ENCODE measurements around the gene NOS3. TPM values are rescaled to one million over a fixed set of nuclear protein-coding genes. Genes with fewer than 3 reads are reported as not detected.
A peak's percentile ranks its signal among the peaks of the same experiment; 100 is the strongest.
"Not testable (repeated sequence)": the region's sequence is repeated elsewhere in the genome, so short reads cannot be mapped to it uniquely, and the experiment has no call there.

NOS3 gene
- total RNA-seq, 1 donor from 2014 or later: 12.6 TPM

GRCh38 chr7:151009327-151010036 lies 18.7 kb downstream of the NOS3 start:
- Histone ChIP-seq H3K36me3 (peaks cover 4% of the 10 kb centered on the region), H3K27ac (replicated peaks) (no peak overlapping the region), H3K27me3 (ENCODE audit: low read depth) (peaks cover 18% of the 10 kb centered on the region), H3K4me1 (peaks cover 80% of the 10 kb centered on the region), H3K9me3 (replicated peaks) (no peaks in the 10 kb centered on the region), H3K4me3 (no peak overlapping the region)
- intact Hi-C loops (cut with micrococcal nuclease): no loop called here
- DNase-seq: no peak
- no peak for TF ChIP-seq CTCF (IDR thresholded peaks at IDR 0.05; ENCODE audit: borderline replicate concordance)

- Histone ChIP-seq H3K4me1 (peaks cover 85% of the 10 kb centered on the region), H3K27ac (replicated peaks) (no peak overlapping the region), H3K9me3 (replicated peaks) (no peaks in the 10 kb centered on the region), H3K36me3 (peaks cover 4% of the 10 kb centered on the region), H3K4me3 (no peak overlapping the region), H3K27me3 (ENCODE audit: low read depth) (peaks cover 18% of the 10 kb centered on the region)
- TF ChIP-seq CTCF (IDR thresholded peaks at IDR 0.05; ENCODE audit: borderline replicate concordance): no peak
- intact Hi-C loops (cut with micrococcal nuclease): no loop called here
- DNase-seq: no peak
Measured at GRCh38 chr7:151010037-151010306, 19.2 kb downstream of the NOS3 start.

- Histone ChIP-seq H3K9me3 (replicated peaks) (no peaks in the 10 kb centered on the region), H3K36me3 (no peaks in the 10 kb centered on the region), H3K27ac (replicated peaks) (peak overlapping the region; percentile 27), H3K4me3 (no peak overlapping the region), H3K27me3 (ENCODE audit: low read depth) (peaks cover 19% of the 10 kb centered on the region), H3K4me1 (peaks cover 88% of the 10 kb centered on the region)
- DNase-seq: no peak
- intact Hi-C loops (cut with micrococcal nuclease): no loop called here
- no peak for TF ChIP-seq CTCF (IDR thresholded peaks at IDR 0.05; ENCODE audit: borderline replicate concordance)
Measured at GRCh38 chr7:151010307-151011096, 19.7 kb downstream of the NOS3 start.

GRCh38 chr7:151011097-151011409 lies 20.2 kb downstream of the NOS3 start:
- Histone ChIP-seq H3K4me3 (no peak overlapping the region), H3K36me3 (no peaks in the 10 kb centered on the region), H3K27me3 (ENCODE audit: low read depth) (peaks cover 24% of the 10 kb centered on the region), H3K9me3 (replicated peaks) (no peaks in the 10 kb centered on the region), H3K4me1 (peaks cover 88% of the 10 kb centered on the region), H3K27ac (replicated peaks) (peak overlapping the region; percentile 27)
- intact Hi-C loops (cut with micrococcal nuclease): no loop called here
- no peak for TF ChIP-seq CTCF (IDR thresholded peaks at IDR 0.05; ENCODE audit: borderline replicate concordance)
- no peak for DNase-seq

GRCh38 chr7:151011616-151012015 lies 20.8 kb downstream of the NOS3 start:
- H3K9me3 ChIP-seq (replicated peaks); H3K36me3 ChIP-seq; intact Hi-C loops (cut with micrococcal nuclease); DNase-seq; H3K4me3 ChIP-seq; H3K27ac ChIP-seq (replicated peaks): not testable (repeated sequence)
- peaks cover 82% of the 10 kb centered on the region for H3K4me1 ChIP-seq
- peaks cover 25% of the 10 kb centered on the region for H3K27me3 ChIP-seq (ENCODE audit: low read depth)

- DNase-seq: no peak
- no peak for TF ChIP-seq CTCF (IDR thresholded peaks at IDR 0.05; ENCODE audit: borderline replicate concordance)
- Histone ChIP-seq H3K27me3 (ENCODE audit: low read depth) (peaks cover 29% of the 10 kb centered on the region), H3K27ac (replicated peaks) (no peak overlapping the region), H3K4me1 (peaks cover 77% of the 10 kb centered on the region), H3K36me3 (no peaks in the 10 kb centered on the region), H3K9me3 (replicated peaks) (no peaks in the 10 kb centered on the region), H3K4me3 (no peak overlapping the region)
- intact Hi-C loops (cut with micrococcal nuclease): no loop called here
Measured at GRCh38 chr7:151012031-151012692, 21.3 kb downstream of the NOS3 start.

Data from left ventricle myocardium inferior (tissue), 1 donor.